Stimulated activated CD4-positive, alpha-beta T cell treated with anti-CD3 and anti-CD28 coated beads, Interleukin-2, amount 100 ng/mL, for 48 hours (primary cell): Measurements from ENCODE around the gene GPR137.

Experiments
- DNase-seq, 2 donors: peaks; one replicate each; pipeline ENCODE4 v3.0.0-alpha.2; 2020

Gene GPR137

DNA sequence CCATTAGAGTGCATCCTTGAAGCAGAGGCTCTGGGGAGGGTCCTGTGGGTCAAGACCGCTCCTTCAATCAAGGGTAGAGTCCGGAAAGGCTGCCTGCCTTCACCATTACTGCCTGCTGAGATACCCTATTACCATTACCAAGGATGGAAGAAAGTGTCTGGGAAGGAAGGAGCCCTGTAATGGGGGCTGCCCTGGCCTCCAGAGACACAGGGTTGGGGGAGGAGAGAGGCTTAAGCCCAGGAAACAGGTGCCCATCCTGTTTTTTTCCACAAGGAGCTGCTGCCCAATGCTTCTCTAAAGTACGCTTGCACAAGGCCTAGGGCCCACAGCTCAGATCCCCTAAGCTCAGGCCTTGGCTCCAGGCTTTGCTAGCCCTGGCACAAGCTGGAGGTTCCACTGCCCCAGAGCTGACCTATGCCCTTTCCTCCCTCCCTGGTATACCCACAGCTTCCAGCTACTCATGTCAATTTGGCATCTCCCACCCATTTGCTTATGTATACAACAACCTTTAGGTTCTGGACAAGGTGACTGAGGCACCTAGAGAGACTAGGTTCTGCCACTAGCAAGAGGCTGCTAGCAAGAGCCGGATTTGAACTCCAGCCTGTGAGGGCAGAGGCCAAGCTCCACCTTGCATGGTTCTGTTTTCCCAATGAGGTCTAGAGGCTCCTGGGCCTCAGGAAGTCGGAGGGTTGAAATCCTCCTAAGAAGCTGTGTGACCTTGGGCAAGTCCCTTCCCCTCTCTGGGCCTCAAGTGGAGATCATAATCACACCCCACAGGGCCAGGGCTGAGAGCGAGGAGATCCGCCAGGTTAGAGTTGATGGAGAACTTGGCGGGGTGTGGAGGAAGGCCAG is 35.9 kb upstream of the GPR137 start:
- no peak for DNase-seq

DNA sequence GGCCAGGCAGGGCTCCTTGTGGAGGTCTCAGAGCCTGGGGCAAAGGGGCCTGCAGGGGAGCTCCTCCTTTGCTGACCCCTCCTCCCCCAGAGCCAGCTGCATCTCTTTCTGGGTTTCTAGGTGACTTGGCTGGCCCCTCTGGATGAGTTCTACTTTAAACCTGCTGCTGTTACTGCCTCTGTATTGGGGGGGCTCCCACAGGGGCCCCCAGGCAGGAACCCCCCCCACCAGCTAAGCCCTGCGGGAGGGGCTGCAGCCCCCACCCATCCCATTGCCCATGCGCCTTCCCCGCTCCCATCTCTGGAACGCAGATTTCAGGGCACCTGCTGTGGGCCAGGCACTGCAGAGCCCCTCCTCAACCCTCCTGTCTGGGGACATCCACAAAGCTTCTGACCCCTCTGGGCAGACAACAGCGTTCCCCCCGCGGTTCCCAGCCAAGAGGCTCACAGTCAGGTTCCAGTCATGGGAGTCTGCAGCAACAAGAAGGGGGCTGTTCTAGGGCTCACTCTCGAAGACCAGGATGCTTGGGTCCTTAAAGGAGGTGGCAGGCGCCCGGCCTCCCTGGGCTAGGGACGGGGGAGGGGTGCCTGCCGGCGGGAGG is 35.1 kb upstream of the GPR137 start:
- no peak for DNase-seq

DNA sequence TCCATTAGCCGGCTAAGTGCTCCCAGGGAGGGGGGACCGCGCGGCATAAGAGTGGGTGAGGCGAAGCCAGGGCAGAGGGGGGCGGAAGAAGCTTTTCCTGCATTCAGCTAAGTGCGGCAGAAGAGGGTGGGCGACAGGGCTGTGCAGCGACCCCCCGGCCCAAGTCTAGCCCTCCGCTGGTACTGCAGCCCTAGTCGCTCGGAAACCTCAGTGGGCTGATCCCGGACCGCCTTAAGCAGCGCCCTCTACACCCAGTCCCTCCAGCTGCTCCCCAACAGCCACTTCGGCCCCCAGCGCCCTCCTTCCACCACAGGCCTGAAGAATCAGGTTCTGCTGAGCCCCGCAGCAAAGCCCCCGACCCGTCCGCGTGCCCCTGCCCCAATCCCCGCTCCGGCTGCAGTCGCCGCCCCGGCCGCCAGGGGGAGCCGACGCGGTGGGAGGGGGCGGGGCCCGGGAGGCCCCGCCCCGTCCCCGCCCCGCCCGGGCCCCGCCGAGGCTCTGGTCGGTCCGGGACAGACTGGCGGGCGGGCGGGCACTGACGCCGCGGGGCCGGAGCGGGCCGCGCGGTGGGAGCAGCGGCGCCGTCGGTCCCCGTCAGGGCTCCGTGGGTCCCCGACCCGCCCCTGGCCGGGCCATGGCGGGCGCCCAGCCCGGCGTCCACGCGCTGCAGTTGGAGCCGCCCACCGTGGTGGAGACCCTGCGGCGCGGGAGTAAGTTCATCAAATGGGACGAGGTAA is 34.5 kb upstream of the GPR137 start, which contains the start of gene PLCB3:
Gene PLCB3, plus strand, starts transcription at position 515 of the 737 bp plus-strand sequence. Its CDS starts 120 bp downstream, at position 635.
- DNase-seq: peak; percentile 52 to 73

DNA sequence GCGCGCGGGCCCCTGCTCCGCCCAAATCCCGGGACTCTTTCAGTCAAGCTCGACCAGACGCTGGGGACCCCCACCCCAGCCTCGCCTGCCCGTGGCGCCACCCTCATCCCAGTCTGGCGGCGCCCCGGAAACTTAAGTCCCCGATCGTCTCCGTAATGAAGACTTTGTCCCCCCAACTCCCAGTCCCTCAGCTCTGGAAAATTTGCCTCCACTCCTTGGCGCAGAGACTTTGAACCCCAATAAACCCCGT is 34.0 kb upstream of the GPR137 start:
- no peak for DNase-seq

DNA sequence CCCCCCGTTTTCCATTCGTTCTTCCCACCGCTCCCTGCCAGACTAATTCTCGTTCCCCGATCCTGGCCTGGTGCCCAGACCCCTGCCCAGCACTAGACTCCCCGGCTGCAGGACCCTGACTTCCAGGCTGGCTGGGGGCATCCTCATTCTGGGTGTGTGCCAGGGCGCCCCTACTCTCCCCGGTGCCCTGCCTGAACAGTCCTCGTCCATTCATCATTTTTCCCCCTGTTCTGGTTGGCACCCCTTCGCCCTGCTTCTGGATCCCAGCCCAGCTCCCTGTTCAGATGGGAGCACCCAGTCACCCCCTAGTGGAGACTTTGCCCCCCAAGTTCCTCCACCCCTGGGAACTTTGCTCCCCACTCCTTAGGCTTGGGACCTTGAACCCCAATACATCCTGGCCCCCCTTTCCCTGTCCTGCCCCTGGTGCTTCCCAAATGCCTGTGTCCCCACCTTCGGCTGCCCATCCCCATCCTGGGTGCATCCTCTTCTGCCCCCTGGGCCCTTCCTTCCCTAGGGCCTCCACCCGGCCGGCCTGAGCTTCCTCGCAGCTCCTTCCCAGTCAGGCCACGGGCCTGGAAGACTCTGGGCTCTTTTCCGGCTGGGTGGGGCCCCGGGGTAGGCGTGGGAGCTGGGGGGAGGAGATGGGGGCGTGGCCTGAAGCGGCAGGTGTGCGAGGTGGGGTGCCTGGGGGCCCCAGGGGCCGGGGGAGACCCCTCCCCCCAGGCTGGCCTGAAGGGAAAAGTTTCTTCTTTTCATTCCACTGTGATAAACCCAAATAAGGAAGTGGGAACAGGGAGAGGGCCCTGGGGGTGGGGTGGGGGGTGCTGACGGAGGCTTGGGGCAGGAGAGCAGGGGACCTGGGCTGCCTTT is 33.4 kb upstream of the GPR137 start:
- no peak for DNase-seq

DNA sequence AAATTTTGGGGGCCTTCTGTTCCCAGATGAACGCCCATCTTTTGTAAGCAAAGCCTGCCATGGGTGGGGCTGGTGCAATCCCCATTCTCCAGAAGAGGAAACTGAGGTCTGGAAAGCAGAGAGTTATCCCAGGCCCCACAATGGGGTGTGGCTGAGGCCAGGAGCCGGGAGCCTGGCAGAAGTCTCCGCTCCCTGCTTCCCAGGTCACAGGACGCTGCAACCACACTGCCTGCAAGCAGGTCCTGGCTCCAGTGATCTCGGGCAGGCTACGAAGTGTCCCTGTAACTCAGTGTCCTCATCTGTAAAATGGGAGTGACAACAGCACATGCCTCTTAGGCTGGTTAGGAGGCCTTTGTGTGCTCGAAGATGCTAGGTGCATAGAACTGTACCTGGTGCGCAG is 32.6 kb upstream of the GPR137 start:
- DNase-seq: no peak

DNA sequence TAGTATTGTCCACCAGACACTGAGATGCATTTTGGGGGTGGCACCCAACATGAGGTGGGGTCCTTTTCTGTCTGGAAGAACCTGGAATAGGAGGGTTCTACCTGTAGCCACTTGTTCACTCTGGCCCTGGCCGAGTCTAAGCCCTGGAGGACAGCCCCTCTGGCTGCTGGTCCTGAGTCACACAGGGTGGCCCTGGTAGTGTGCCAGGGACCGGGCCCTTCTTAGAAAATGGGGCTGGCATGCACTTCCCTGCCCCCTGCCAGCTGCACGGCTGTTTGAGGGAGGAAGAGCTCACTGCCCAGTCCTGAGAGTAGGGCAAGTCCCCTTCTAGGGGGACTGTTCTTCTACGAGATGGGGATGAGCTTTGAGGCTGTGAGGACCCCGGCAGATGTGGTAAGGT is 32.2 kb upstream of the GPR137 start:
- no peak for DNase-seq

DNA sequence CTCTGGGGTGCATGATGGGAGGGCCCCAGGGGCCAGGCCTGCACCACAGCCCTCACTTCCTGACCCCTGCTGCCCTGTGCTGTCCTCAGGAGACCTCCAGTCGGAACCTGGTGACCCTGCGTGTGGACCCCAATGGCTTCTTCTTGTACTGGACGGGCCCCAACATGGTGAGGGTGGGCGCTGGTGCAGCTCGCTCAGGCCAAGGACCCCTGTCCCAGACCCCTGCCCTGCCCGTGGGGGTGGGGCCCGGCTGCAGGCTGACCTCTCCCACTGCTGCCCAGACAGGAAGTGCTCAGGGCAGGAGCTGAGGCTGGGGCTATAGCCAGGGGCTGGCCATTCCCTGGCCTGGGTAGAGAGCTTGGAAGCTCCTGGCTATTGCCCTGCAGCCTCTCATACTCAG is 31.3 kb upstream of the GPR137 start:
- DNase-seq: no peak

DNA sequence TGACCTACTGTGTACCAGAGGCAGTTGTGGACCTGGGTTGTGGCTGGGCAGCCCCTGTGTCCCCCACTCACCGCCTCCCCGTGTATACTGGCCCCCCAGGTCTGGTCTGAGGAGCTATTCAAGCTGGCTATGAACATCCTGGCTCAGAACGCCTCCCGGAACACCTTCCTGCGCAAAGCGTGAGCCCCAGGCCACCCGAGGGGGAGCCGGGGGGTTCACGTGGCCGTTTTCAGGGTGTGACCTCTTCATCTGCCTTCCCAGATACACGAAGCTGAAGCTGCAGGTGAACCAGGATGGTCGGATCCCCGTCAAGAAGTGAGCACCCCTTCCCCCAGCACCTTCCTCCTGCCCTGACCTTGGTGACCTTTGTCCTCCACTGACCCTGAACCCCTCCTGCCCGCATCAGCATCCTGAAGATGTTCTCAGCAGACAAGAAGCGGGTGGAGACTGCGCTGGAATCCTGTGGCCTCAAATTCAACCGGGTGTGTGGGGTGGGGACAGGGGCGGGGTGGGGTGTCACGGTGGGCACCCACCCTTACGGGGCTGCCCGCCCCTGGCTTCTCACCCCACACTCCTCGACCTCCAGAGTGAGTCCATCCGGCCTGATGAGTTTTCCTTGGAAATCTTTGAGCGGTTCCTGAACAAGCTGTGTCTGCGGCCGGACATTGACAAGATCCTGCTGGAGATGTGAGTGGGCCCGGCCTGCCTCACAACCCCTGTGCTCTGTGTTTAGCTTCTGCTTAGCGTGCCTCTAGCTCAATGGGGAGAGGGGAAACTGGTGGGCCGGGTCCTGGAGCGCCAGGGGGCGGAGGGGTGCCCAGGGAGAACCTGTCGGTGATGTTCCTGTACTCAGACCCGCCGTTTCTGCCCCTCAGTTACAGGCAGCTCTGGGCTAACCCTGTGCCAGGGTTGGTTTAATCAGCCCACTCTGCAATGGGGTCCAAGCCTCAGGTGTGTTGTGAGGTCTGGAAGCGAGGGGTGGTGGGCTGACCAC is 30.2 kb upstream of the GPR137 start:
- DNase-seq: no peak

DNA sequence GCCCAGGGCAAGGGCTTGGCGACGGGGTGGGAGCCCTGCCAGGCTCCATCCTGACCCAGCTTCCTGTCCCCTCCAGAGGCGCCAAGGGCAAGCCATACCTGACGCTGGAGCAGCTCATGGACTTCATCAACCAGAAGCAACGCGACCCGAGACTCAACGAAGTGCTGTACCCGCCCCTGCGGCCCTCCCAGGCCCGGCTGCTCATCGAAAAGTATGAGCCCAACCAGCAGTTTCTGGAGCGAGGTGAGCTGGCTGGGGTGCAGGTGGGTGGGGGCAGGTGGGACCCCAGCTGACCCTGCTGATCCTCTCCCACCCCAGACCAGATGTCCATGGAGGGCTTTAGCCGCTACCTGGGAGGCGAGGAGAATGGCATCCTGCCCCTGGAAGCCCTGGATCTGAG is 29.3 kb upstream of the GPR137 start:
- no peak for DNase-seq

DNA sequence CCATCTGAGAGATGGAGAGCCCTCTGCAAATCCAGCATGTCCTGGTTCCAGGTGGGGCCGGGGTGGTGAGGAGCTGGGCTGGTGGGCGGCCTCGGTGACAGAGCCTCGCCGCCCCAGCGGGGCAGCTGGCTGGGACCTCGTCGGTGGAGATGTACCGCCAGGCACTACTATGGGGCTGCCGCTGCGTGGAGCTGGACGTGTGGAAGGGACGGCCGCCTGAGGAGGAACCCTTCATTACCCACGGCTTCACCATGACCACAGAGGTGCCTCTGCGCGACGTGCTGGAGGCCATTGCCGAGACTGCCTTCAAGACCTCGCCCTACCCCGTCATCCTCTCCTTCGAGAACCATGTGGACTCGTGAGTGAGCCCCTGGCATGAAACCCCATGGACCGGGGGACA is 27.3 kb upstream of the GPR137 start:
- DNase-seq: no peak

DNA sequence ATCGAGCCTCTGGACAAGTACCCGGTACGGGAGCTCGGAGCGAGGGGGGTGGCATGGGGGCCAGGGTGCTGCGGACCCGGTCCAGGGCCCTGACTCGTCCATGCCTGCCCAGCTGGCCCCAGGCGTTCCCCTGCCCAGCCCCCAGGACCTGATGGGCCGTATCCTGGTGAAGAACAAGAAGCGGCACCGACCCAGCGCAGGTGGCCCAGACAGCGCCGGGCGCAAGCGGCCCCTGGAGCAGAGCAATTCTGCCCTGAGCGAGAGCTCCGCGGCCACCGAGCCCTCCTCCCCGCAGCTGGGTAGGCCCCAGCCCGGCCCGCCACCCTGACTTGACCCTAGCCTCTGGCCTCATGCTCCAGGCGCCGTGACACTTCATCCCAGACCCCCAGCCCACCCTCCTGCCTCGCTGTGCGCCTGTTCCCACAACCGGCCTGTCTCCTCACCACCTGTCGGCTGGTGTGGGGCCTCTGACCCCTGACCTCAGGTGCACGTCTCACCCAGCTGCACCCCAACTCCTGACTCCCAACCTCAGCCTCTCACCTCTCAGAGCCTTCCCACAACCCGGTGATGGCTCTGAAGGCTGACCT is 26.6 kb upstream of the GPR137 start:
- no peak for DNase-seq

DNA sequence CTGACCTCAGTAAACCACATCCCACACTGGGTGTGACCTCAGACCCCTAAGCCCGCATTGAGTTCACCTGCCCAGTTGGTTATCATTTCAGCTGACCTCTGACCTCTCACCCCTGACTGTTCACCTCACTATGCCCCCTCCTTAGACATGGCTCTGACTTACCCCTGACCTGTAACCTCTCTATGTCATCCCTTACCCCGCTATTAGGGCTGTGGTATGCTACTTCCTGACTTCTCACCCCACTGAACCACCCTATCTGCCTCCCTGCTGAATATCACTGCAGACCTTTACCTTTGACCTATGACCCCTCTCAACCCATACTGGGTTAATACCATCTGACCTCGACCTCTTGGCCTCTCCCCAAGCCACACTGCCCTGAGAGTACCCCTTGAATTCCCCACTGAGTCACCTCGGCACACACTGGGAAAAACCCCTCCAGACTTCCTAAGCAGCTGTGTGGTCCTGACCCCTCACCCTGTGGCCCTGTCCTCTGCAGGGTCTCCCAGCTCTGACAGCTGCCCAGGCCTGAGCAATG is 26.0 kb upstream of the GPR137 start:
- no peak for DNase-seq

DNA sequence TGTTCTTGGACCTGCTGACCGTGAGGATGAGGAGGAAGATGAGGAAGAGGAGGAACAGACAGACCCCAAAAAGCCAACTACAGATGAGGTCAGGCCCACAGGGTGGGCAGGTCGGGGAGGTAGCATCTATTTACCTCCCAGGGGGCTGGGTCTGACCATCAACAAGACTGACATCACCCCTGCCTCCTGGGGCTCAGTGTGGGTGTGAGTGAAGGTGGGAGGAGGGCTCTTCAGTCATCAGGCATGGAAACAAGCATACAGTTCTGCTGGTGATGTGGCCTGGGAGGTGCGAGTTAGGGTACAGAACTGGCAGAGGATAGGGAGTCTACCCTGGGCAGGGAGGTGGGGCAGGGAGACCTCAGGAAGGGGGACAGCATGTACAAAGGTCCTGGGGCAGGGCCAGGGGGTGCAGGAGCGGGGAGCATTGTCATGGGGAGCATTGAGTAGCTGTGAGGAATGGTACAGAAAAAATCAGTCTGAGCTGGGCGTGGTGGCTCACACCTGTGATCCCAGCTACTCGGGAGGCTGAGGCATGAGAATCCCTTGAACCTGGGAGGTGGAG is 25.4 kb upstream of the GPR137 start:
- no peak for DNase-seq

DNA sequence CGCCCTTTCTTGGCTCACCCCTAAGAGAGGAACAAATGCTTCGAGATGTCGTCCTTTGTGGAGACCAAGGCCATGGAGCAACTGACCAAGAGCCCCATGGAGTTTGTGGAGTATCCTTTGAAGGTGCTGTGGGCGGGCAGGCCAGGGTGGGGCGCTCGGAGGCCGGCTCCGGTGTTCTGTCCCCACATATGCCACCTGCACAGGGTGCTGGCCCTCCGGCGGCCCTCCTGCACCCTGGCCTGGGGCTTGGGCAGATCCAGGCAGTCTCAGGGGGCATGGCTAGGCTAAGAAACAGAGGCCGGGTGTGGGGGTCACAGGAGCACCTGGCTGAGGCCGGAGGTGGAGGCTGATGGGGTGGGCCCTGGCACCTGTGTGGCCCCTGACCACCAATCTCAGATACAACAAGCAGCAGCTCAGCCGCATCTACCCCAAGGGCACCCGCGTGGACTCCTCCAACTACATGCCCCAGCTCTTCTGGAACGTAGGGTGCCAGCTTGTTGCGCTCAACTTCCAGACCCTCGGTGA is 24.0 kb upstream of the GPR137 start:
- DNase-seq: no peak

DNA sequence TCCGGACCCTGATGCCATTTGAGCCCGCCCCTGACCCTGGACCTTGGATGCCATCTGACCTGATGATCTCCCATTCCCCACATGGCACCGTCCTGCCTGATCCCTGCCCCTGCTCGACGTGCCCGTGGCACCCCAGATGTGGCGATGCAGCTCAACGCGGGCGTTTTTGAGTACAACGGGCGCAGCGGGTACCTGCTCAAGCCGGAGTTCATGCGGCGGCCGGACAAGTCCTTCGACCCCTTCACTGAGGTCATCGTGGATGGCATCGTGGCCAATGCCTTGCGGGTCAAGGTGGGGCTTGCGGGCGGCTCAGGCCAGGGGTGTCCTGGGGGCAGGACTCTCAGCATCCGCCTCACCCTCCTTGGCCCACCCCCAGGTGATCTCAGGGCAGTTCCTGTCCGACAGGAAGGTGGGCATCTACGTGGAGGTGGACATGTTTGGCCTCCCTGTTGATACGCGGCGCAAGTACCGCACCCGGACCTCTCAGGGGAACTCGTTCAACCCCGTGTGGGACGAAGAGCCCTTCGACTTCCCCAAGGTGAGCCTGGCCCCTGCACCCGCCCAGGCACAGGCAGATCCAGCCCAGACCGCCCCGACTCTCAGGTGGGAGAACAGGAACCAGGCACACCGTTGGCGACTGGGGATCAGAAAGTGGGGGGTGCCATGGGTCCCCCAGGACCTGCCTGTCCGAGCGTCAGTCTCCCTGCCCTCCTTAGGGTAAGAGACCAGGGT is 23.2 kb upstream of the GPR137 start:
- no peak for DNase-seq

DNA sequence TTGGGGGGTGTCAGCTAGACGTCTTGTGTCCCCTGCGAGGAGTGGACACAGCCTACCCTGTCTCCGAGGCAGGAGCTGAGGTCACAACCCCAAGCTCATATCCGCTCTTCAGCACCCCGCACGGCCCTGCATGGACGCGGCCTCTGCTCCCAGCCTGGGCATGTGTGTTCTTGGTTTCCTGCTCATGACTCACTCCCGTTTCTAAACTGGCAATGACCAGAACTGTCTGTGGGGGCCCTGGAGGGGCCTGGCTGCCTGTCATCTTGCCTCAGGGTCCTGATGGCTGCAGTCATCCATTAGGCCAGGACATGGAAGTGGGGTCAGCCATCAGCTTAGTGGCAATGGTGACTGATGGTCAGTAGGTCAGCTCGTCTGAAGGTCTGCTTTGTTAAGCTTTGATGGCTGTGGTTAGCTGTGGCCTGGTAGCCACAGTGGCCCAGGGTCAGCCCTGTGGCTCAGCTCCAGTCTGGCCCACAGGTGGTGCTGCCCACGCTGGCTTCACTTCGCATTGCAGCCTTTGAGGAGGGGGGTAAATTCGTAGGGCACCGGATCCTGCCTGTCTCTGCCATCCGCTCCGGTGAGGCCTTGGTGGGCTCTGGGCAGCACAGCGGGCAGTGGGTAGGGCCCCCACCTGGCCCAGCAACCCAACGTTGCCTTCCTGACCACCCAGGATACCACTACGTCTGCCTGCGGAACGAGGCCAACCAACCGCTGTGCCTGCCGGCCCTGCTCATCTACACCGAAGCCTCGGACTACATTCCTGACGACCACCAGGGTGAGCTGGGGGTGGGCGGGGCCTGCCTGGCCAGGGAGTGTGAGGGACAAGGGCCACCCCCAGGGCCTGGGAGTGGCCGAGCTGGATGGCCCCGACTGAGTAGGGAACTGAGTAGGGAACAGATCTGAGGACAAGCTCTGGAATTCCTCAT is 22.4 kb upstream of the GPR137 start:
- no peak for DNase-seq

DNA sequence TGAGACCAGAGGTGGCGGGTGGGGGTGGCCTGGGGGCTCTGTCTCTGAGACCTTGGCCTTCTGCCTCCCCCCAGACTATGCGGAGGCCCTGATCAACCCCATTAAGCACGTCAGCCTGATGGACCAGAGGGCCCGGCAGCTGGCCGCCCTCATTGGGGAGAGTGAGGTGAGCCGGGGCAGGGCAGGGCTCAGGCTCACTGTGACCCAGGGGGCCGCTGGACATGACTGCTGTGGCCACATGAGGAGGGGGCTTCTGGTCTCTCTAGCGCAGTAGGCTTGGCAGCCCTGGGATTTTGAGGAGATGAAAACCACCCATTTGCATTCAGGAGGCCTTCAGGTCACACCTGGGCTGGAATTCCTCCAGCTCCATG is 21.7 kb upstream of the GPR137 start:
- DNase-seq: no peak

DNA sequence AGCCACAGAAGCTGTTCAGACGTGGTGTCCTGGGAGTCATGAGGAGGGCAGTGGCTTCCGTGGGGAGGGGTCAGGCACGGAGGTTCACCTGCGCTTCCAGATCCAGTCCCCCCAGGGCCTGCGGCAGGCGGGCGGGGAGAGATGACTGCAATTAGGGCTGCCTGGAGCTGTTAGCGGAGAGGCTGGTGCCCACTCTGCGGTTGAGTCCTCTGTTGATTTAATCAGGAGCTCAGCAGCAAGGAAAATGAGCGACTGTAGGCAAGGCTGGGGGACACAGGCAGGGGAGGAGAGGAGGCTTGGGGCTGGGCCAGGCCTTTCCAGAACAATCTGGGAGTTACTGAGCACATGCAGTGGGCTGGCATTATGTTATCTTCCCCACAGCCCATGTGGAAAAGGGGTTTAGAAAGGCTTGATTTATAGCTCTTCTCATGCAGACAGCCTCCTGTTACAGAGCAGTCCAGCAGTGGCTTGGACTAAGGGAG is 21.2 kb upstream of the GPR137 start:
- no peak for DNase-seq
